GM12892 (cell line): Measurements from ENCODE around the gene GALNS.

Experiments
- POLR2A ChIP-seq: IDR thresholded peaks from 2 replicates; pipeline ENCODE4 v1.6.1; 2011; ENCODE audit warnings: low read depth, low read length, control low read depth
- POLR2AphosphoS5 ChIP-seq: IDR thresholded peaks from 2 replicates; pipeline ENCODE4 v1.6.1; 2011; ENCODE audit warnings: low read depth, low read length, control low read depth
- TAF1 ChIP-seq: IDR thresholded peaks from 2 replicates; pipeline ENCODE4 v1.6.1; 2011; ENCODE audit warnings: low read depth, mild to moderate bottlenecking, control low read depth, low read length, borderline replicate concordance

- TF ChIP-seq POLR2AphosphoS5 (no peak), POLR2A (no peak), TAF1 (no peak)
Observed at GRCh38 chr16:88816736-88817535, 39.8 kb downstream of the GALNS start.
